ENCODE data around the gene TBC1D20. TPM values are rescaled to one million over a fixed set of nuclear protein-coding genes. Genes with fewer than 3 reads are reported as not detected.
"Not testable (repeated sequence)": the region's sequence is repeated elsewhere in the genome, so short reads cannot be mapped to it uniquely, and the experiment has no call there.

The TBC1D20 gene
- total RNA-seq, 4 donors from 2014 or later = 28.9 to 39.0 (median 34.0) TPM

DNA sequence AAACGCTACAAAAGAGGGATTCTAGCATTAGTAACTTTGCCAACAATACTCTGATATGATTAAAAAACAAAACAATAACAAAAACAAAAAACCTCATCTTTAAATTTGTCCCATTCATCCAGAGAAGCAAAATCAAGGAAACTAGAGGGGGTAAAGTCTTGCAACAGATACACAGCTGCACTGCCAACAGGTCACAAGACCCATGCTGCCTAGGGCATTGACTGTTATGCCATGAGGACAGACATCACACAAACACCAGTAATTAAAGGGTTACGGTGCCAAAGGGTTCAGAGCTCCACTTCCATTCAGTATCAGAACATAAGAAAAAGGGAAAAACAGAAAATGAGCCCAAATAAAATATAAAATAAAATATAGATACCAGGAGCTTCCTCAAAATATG lies 1.6 kb downstream of the TBC1D20 start:
- no peaks in the 10 kb centered on the region for H3K9me3 ChIP-seq
- intact Hi-C loops (cut with DNase I; ENCODE audit: low total_unique reads) = loop anchor here (2.0 to 5.0 kb wide), 2 partner anchors 16 to 163 kb away; partner anchors contain the start of gene ZCCHC3
- in situ Hi-C loops (cut with MboI; ENCODE audit: low sequenced_read_pairs in 4 of 4) = no loop called here
- no peak for ATAC-seq
- H3K27me3 ChIP-seq = no peaks in the 10 kb centered on the region
- peak; percentile 26 to 64 for DNase-seq
- peak overlapping the region; percentile 79 to 96 (median 92) for H3K27ac ChIP-seq
- H3K4me1 ChIP-seq = peaks cover 32 to 40% of the 10 kb centered on the region in 2 donors
- H3K4me3 ChIP-seq = peak overlapping the region; percentile 63 to 92 (median 82)
- no peaks in the 10 kb centered on the region for H3K36me3 ChIP-seq
- TF ChIP-seq, protein P1, sequence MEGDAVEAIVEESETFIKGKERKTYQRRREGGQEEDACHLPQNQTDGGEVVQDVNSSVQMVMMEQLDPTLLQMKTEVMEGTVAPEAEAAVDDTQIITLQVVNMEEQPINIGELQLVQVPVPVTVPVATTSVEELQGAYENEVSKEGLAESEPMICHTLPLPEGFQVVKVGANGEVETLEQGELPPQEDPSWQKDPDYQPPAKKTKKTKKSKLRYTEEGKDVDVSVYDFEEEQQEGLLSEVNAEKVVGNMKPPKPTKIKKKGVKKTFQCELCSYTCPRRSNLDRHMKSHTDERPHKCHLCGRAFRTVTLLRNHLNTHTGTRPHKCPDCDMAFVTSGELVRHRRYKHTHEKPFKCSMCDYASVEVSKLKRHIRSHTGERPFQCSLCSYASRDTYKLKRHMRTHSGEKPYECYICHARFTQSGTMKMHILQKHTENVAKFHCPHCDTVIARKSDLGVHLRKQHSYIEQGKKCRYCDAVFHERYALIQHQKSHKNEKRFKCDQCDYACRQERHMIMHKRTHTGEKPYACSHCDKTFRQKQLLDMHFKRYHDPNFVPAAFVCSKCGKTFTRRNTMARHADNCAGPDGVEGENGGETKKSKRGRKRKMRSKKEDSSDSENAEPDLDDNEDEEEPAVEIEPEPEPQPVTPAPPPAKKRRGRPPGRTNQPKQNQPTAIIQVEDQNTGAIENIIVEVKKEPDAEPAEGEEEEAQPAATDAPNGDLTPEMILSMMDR (IDR thresholded peaks at IDR 0.05 in 4 of 5, conservative IDR thresholded peaks at IDR 0.05 in 1 of 5) = no peak
- no peak for TF ChIP-seq POLR2A (IDR thresholded peaks at IDR 0.05)

DNA sequence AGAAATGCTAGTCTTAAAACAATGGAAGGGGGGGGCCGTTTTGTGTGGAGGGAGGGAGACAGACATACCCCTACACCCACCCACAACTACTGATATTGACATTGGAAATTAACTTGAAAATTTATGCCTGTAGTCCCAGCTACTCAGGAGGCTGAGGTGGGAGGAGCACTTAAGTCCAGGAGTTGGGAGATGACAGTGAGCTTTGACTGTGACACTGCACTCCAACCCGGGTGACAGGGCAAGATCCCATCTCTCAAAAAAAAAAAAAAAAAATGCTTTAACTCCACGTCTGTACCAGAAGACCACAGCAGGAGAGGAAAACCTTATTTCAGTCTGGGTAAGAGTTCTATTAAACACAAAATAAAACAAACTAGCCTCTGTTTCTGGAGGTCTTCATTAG lies 2.2 kb downstream of the TBC1D20 start:
- H3K27ac ChIP-seq = peak overlapping the region in 3 of 4 donors; percentile 90 to 96 (median 95)
- no peak for ATAC-seq
- intact Hi-C loops (cut with DNase I; ENCODE audit: low total_unique reads) (loop anchor here (2.0 to 5.0 kb wide), 2 partner anchors 15 to 163 kb away; partner anchors contain the start of gene ZCCHC3), in situ Hi-C loops (cut with MboI; ENCODE audit: low sequenced_read_pairs in 4 of 4) (no loop called here)
- no peak for DNase-seq
- H3K4me3 ChIP-seq = peak overlapping the region in 2 of 4 donors; percentile 77 to 92
- peaks cover 33 to 40% of the 10 kb centered on the region in 2 donors for H3K4me1 ChIP-seq
- no peaks in the 10 kb centered on the region for H3K36me3 ChIP-seq
- TF ChIP-seq, protein P1 (IDR thresholded peaks at IDR 0.05 in 4 of 5, conservative IDR thresholded peaks at IDR 0.05 in 1 of 5) = no peak
- no peak for TF ChIP-seq POLR2A (IDR thresholded peaks at IDR 0.05)
- no peaks in the 10 kb centered on the region for H3K9me3 ChIP-seq
- H3K27me3 ChIP-seq = no peaks in the 10 kb centered on the region

DNA sequence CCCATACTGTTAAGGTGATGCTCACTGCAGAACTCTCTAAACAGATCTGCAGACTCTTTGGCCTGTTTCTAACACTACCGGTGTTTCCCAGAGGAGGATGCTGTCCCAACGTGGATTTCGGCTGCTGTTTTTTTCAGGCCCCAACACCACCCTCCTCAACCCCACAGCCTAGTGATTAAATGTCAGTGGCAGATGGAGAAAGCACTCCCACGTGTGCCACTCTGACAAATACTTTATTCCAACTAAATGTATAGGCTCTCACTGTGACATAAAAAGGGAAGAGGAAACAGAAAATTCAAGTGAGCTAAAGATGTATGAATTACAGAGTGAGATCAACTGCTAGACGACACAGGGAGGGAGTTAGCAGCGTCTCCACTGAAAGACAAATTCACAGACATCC lies 3.6 kb downstream of the TBC1D20 start:
- Histone ChIP-seq H3K27me3 (no peaks in the 10 kb centered on the region), H3K4me1 (peaks cover 40% of the 10 kb centered on the region in 2 donors), H3K9me3 (no peaks in the 10 kb centered on the region), H3K27ac (peak overlapping the region; percentile 1 to 90 (median 10)), H3K4me3 (no peak overlapping the region), H3K36me3 (no peaks in the 10 kb centered on the region)
- intact Hi-C loops (cut with DNase I; ENCODE audit: low total_unique reads) = no loop called here
- ATAC-seq (no peak), DNase-seq (no peak)
- in situ Hi-C loops (cut with MboI; ENCODE audit: low sequenced_read_pairs in 4 of 4) = no loop called here
- TF ChIP-seq, protein P1 (IDR thresholded peaks at IDR 0.05 in 4 of 5, conservative IDR thresholded peaks at IDR 0.05 in 1 of 5) = no peak
- no peak for TF ChIP-seq POLR2A (IDR thresholded peaks at IDR 0.05)

DNA sequence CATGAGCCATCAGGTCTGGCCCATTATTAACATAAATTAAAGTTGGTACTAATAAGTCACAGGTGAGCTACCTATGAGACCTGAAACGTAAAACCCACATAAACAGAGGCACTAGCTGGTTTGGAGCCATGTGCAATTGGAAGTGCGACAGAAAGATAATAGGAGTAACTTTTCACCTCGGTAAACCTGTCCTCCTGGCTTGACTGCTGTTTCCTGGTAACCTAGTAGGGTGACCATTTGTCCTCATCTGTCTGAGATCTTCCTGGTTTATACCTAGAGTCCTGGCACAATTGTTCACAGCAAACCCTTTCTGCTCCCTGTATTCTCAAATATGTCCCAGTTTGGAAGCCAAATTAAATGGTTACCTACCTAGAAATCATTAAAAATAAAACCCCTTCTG lies 7.4 kb downstream of the TBC1D20 start:
- H3K4me1 ChIP-seq = peaks cover 18 to 23% of the 10 kb centered on the region in 2 donors
- H3K9me3 ChIP-seq = no peaks in the 10 kb centered on the region
- in situ Hi-C loops (cut with MboI; ENCODE audit: low sequenced_read_pairs in 4 of 4) = no loop called here
- H3K27ac ChIP-seq = no peak overlapping the region
- no peaks in the 10 kb centered on the region for H3K36me3 ChIP-seq
- ATAC-seq (no peak), DNase-seq (no peak)
- H3K4me3 ChIP-seq = no peak overlapping the region
- H3K27me3 ChIP-seq = no peaks in the 10 kb centered on the region
- intact Hi-C loops (cut with DNase I; ENCODE audit: low total_unique reads) = no loop called here
- TF ChIP-seq POLR2A (IDR thresholded peaks at IDR 0.05) = no peak
- TF ChIP-seq, protein P1 (IDR thresholded peaks at IDR 0.05 in 4 of 5, conservative IDR thresholded peaks at IDR 0.05 in 1 of 5) = no peak

DNA sequence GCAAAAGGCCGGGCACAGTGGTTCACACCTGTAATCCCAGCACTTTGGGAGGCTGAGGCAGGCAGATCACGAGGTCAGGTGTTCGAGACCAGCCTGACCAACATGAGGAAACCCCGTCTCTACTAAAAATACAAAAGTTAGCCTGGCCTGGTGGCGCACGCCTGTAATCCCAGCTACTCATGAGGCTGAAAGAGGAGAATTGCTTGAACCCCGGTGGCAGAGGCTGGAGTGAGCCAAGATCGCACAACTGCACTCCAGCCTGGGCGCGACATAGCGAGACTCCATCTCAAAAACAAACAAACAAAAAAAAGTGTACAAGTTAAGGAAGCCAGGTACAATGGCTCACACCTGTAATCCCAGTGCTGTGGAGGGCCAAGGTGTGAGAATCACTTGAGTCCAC lies 10.3 kb downstream of the TBC1D20 start:
- H3K27ac ChIP-seq; DNase-seq; H3K4me3 ChIP-seq; ATAC-seq; intact Hi-C loops (cut with DNase I; ENCODE audit: low total_unique reads); H3K36me3 ChIP-seq; H3K27me3 ChIP-seq; in situ Hi-C loops (cut with MboI; ENCODE audit: low sequenced_read_pairs in 4 of 4); H3K4me1 ChIP-seq; H3K9me3 ChIP-seq: not testable (repeated sequence)

Measured in gastrocnemius medialis (tissue), 4 donors.